ENCODE measurements around the gene PTH1R.

DNA sequence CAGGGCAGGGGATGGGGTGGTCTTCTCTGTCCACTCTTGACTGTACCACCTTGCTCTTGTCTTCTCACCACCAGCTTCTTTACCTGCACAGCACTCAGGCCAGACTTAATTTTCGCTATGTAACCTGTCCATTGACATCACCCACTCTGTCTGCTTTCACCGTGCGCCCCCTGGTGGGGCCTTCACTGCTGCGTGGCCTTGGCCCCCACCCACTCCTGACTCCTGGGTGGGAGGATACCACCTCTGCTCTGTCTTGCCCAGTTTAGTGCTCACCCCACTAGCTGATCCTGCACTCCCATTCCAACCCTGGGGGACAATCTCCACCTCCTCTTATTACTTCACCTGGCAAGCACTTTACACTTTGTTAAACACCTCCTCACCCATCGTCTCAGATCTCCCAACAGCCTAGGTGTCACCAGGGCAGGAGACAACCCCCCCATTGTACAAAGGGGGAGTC lies 17.7 kb downstream of the PTH1R start:
- TF ChIP-seq POLR2AphosphoS5 (IDR thresholded peaks at IDR 0.05) = no peak
- TF ChIP-seq, protein P1, sequence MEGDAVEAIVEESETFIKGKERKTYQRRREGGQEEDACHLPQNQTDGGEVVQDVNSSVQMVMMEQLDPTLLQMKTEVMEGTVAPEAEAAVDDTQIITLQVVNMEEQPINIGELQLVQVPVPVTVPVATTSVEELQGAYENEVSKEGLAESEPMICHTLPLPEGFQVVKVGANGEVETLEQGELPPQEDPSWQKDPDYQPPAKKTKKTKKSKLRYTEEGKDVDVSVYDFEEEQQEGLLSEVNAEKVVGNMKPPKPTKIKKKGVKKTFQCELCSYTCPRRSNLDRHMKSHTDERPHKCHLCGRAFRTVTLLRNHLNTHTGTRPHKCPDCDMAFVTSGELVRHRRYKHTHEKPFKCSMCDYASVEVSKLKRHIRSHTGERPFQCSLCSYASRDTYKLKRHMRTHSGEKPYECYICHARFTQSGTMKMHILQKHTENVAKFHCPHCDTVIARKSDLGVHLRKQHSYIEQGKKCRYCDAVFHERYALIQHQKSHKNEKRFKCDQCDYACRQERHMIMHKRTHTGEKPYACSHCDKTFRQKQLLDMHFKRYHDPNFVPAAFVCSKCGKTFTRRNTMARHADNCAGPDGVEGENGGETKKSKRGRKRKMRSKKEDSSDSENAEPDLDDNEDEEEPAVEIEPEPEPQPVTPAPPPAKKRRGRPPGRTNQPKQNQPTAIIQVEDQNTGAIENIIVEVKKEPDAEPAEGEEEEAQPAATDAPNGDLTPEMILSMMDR (IDR thresholded peaks at IDR 0.05) = peak in 3 of 4 experiments; percentile 89 to 94 (median 93)
- TF ChIP-seq POLR2A (IDR thresholded peaks at IDR 0.05) = no peak

Measured in gastroesophageal sphincter (tissue), 3 donors.